Fibroblast of skin of abdomen (primary cell): ENCODE results near the gene CDADC1.
"Not testable (repeated sequence)": the region's sequence is repeated elsewhere in the genome, so short reads cannot be mapped to it uniquely, and the experiment has no call there.

Experiments
- DNase-seq: peaks from one replicate; pipeline ENCODE4 v3.0.0-alpha.2; 2013

CDADC1 gene

GRCh38 chr13:49238621-49239020 is 9.1 kb upstream of the CDADC1 start:
- DNase-seq, result no peak

GRCh38 chr13:49240017-49240416 is 7.7 kb upstream of the CDADC1 start:
- DNase-seq, result peak; percentile 22

DNA sequence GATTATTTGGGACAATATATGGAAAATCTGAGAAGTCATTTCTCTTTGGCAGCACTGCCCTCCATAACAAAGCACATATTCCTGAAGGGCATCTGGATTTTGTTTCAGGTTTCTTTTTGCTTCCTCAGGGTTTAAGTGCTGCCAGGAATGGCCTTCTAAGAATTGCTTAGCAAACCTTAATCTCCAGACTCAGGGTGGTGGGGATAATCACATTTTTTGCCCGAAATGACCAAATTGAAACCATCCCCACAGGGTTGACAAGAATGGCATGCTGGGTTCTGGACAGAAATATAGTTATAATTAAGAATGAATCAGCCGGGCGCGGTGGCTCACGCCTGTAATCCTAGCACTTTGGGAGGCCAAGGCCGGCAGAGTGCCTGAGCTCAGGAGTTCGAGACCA is 6.4 kb upstream of the CDADC1 start:
- no peak for DNase-seq

- DNase-seq, result no peak
Measured at GRCh38 chr13:49245101-49245500, 2.6 kb upstream of the CDADC1 start.

DNA sequence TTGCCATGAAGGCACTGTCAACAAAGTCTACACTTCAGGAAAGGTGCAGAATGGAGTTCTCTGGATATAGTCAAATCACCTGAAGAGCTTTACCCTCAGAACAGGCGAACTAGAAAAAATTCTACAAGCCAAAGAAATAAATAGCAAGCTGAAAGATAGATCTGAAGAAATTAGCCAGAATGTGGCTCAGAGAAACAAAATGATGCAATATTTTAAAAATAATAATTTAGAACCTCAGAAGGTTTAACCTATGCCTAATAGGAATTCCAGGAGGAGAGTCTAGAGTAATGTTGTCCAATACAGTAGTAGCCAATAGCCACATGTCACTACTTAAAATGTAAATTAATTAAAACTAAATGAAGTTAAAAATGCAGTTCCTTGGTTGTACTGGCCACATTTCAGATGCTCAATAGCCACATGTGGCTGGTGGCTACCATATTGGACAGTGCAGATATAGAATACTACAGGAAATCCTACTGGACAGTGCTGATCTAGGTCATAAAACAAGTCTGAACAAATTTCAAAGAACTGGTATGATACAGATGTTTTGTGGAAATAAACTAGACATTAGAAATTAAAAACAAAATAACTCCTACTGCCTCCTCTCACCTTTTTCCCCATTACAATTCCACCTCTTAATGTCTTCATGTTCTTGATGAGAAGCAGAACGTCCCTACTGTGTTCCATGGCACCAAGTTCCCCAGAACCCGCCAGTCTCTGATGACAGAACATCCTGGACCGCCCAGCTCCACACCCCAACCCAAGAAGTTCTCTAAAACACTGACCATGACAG is 679 bp upstream of the CDADC1 start:
- DNase-seq, result no peak

GRCh38 chr13:49248622-49249002 is 887 bp downstream of the CDADC1 start:
- DNase-seq, result no peak

- DNase-seq, result no peak
Measured at GRCh38 chr13:49251326-49251725, 3.6 kb downstream of the CDADC1 start.

DNA sequence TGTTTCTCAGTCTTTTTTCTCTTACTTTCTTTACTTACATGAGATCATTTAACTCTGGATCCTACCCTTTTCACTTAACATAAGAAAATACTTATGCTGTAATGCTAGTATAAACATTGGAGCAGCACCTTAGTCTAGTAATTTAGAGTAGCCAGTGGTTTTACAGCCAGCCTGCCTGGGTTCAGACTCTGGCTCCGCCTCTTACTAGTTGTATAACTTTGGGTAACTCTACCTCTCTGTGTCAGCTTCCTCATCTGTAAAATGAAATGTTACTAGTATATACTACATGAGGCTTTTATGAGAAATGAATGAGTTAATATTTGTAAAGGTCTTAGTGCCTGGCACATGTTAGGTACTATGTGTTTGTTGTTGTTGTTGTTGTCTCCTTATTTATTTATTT is 5.6 kb downstream of the CDADC1 start:
- DNase-seq, result no peak

DNA sequence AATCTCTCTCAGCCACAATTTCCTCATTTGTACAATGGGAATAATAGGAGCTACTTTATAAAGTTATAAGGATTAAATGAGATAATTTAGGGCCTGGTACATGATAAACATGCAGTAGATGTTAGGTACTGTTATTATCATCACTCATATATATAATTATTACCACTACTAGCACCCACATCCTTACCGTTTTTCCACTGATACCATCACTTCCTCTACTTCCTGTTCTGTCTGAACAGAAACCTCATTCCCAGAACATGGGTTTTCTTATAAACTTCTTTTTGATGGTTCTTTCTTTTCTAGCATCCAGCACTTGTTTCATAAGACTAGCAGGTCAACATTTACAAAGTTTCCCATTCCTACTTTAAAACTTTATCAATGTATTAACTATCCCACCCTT is 6.3 kb downstream of the CDADC1 start:
- DNase-seq, result no peak

DNA sequence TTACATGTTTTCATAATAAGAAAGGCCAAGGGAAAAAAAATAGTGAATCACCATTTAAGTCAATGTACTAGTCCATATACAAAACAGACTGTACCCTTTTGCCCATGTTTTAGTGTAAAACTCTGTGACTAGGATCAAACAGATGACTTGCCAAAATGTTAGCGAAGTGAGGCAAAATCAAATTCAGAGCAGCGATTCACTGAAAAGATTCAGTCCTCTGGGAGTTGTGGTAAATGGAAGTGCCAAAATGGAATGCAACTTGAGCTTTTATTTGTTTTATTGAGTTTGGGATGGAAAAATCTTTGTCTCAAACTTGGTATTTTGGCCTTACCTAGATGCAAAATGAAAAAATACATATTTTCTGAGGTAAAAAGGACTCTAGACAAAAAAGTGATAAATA is 9.1 kb downstream of the CDADC1 start:
- peak; percentile 12 for DNase-seq

DNA sequence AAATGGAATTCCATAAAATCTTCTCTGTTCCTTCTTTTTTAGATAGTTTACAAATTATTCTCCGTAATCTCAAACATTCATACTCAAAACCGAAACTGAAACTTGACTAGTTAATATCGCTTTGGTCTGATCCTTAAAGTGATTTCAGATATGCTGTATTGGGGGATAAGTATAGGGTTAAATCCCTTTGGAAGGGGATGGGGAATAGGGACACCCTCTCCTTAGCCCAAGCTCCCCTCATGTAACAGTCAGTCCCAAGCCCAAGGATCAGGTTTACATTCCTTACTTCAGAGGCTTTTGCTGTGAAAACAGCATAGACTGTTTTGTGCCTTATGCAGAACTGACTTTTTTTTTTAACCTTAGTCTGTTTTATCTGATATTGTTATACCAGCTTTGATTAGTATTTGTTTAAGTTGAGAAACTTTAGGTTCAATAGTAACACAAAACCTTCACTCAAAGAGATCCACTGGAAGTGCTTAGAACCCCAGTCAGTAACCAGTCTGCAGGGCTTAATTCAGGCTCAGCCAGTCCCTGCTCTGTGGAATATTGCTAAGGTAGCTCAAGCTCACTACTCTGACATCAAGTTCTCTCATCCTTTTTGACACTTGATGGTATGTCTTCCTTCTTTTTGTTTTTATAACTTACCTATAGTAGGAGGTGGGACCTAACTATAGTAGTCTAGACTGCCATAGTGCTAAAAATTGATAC is 10.5 kb downstream of the CDADC1 start:
- no peak for DNase-seq

- DNase-seq, result no peak
Measured at GRCh38 chr13:49259586-49259985, 11.9 kb downstream of the CDADC1 start.

- no peak for DNase-seq
Measured at GRCh38 chr13:49262634-49263033, 14.9 kb downstream of the CDADC1 start.

- DNase-seq, result peak; percentile 21
Measured at GRCh38 chr13:49265822-49266221, 18.1 kb downstream of the CDADC1 start.

- DNase-seq, result no peak
Measured at GRCh38 chr13:49271264-49271663, 23.5 kb downstream of the CDADC1 start.

- DNase-seq, result no peak
Measured at GRCh38 chr13:49272296-49272695, 24.6 kb downstream of the CDADC1 start.

GRCh38 chr13:49278211-49278610 is 30.5 kb downstream of the CDADC1 start:
- DNase-seq, result no peak

DNA sequence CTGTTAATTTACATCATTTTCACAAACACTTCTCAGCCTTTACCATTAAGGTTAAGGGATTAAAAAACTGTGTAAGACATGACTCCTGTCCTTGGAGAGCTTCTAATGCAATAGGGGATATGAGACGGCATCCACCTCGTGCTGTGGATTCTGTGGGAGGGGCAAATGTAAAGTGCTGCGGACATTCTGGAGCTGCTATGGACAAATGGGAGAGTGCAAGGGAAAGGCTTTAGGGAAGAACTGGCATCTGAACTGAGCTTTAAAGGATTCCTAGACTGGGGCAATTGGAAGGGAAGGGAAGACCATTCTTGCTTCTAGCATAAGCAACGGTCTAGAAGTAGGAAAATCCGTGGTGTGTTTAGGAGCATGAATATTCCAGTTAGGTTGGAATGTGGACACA is 31.4 kb downstream of the CDADC1 start:
- no peak for DNase-seq

GRCh38 chr13:49279885-49280284 is 32.2 kb downstream of the CDADC1 start:
- no peak for DNase-seq

GRCh38 chr13:49287995-49288394 is 40.3 kb downstream of the CDADC1 start:
- no peak for DNase-seq

DNA sequence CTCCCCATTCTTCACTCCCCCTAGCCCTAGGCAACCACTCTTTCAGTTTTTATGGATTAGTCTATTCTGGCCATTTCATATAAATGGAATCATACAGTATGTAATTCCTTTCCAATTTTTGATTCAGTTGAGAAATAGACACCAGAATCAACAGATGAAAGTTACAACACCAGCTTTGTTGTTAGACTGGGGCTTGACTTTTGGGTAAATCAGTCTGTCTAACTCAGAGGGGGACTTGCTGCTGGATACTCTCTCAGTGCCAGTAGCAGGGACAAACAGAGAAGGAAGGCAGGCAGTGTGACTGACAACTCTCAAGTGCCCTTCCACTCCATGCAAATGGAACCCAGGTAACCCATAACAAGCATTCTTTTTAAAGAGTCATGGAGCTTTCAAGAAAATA is 40.7 kb downstream of the CDADC1 start:
- no peak for DNase-seq

DNA sequence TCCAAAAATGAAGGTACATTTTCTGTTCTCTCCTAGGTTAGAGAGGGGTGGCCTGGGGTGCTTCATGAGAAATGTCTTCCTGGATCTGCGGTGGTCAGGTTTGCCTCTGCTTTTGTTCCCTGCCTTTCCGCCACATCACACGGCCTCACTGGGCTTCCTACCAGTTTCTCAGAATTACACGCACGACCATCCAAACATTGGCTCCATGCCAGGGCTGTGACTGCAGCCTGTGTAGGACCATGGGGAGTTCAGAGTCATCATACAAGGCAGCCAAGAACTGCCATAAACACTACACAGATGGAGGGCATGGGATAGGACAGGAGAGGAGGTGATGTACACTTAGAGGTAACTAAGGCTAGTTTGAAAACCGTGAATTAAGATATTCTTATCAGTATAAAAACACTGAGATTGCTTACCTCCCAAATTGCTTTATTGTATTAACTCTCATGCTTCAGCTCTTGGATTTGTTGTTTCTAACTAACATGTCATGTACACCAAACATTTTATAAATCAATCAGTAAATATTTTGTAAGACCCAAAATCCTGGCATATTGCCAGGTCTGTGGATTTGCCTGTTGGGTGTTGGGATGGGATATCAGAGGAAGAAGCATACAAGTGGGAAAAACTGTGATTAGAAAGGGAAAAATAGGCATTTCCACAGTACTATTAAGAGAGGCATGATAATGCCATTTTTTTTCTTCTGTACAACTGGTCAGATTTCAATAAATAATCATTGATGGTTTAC is 45.2 kb downstream of the CDADC1 start:
- peak; percentile 52 for DNase-seq

DNA sequence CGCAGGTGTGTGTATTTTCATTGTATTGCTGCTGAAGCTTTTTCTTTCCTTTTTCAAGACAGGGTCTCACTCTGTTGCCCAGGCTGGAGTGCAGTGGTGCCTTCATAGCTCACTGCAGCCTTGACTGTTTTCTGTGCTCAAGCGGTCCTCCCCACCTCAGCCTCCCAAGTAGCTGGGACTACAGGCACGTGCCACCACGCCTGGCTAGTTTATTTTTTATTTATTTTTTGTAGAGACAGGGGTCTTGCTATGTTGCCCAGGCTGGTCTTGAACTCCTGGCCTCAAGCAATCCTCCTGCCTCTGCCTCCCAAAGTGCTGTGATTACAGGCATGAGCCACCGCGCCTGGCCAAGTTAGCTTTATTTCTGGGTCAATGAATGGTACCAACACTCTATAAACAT is 47.0 kb downstream of the CDADC1 start:
- DNase-seq, result not testable (repeated sequence)

DNA sequence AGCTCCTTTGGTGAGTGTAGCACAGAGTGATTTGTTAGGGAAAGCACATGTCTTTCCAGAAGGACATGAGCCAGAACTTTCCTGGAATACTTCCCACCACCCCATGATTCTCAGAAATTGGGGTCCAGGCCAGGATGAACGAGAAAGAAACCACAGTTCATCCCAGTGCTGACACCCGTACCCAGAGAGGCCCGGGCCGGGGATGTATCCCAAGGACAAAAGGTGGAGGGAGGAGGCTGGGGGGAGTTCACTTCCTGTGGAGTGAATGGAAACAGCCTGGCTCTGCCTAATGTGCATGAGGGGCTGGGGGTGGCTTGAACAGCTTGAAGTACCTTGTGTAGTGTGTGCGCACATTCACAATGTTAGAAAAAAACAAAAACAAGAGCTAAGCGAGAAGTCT is 47.5 kb downstream of the CDADC1 start:
- no peak for DNase-seq
